ENCODE data around the gene TIMM23.
A peak's percentile ranks its signal among the peaks of the same experiment; 100 is the strongest.

The TIMM23 gene

GRCh38 chr10:46022978-46023702 lies 50.9 kb downstream of the TIMM23 start:
- no peaks in the 10 kb centered on the region for H3K9me3 ChIP-seq (ENCODE audit: control insufficient read depth in 2 of 2, low read length in 2 of 2)
- H3K36me3 ChIP-seq (ENCODE audit: control insufficient read depth in 2 of 2, insufficient read depth in 2 of 2, low read length in 2 of 2): no peaks in the 10 kb centered on the region
- H3K9ac ChIP-seq (ENCODE audit: low read length in 2 of 2): peak overlapping the region; percentile 36 to 69
- peak overlapping the region; percentile 62 to 87 for H3K4me3 ChIP-seq (ENCODE audit: low read length in 2 of 2)
- H3K27ac ChIP-seq (ENCODE audit: low read length): peak overlapping the region; percentile 67
- peaks cover 25% of the 10 kb centered on the region for H3K4me1 ChIP-seq (ENCODE audit: control insufficient read depth, insufficient read depth, low read length)
- no peaks in the 10 kb centered on the region for H3K27me3 ChIP-seq (ENCODE audit: control insufficient read depth in 1 of 2, insufficient read depth in 2 of 2, low read length in 2 of 2)

DNA sequence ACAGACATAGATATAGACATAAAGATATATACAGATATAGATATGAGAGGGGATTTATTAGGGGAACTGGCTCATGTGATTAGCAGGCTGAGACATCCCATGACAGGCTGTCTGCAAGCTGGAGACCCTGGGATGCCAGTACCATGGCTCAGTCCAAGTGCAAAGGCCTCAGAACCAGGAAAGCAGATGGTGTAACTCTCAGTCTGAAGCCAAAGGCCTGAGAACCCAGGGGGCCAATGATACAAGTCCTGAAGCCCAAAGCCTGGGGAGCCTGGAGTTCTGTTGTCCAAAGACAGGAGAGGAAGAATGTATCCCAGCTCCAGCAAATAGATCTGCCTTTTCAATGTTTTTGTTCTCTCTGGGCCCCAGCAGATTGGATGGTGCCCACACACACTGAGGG lies 52.7 kb downstream of the TIMM23 start:
- Histone ChIP-seq H3K4me3 (ENCODE audit: low read length in 2 of 2) (no peak overlapping the region), H3K9me3 (ENCODE audit: control insufficient read depth in 2 of 2, low read length in 2 of 2) (no peaks in the 10 kb centered on the region), H3K4me1 (ENCODE audit: control insufficient read depth, insufficient read depth, low read length) (peaks cover 33% of the 10 kb centered on the region), H3K27ac (ENCODE audit: low read length) (no peak overlapping the region), H3K36me3 (ENCODE audit: control insufficient read depth in 2 of 2, insufficient read depth in 2 of 2, low read length in 2 of 2) (no peaks in the 10 kb centered on the region), H3K9ac (ENCODE audit: low read length in 2 of 2) (peak overlapping the region in 1 of 2 donors; percentile 6), H3K27me3 (ENCODE audit: control insufficient read depth in 1 of 2, insufficient read depth in 2 of 2, low read length in 2 of 2) (no peaks in the 10 kb centered on the region)

DNA sequence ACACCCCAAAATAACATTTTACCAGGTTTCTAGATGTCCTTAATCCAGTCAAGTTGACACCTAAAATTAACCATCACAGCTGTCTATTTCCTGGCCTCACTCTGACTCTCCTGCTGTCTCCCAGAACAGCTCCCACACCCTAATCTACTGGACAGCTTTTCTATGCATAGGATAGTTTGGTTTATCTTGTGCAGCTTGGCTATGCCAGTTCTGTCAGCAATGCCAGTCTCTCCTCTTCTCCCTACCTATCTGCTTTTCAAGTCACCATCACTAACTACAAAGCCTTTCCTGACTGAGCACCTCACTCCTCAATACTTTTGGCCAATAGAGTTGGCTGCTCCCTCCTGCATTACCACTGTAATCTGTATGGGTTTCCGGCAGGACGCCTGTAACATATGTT lies 53.1 kb downstream of the TIMM23 start:
- Histone ChIP-seq H3K9me3 (ENCODE audit: control insufficient read depth in 2 of 2, low read length in 2 of 2) (no peaks in the 10 kb centered on the region), H3K27me3 (ENCODE audit: control insufficient read depth in 1 of 2, insufficient read depth in 2 of 2, low read length in 2 of 2) (no peaks in the 10 kb centered on the region), H3K4me3 (ENCODE audit: low read length in 2 of 2) (no peak overlapping the region), H3K4me1 (ENCODE audit: control insufficient read depth, insufficient read depth, low read length) (peaks cover 33% of the 10 kb centered on the region), H3K27ac (ENCODE audit: low read length) (no peak overlapping the region), H3K9ac (ENCODE audit: low read length in 2 of 2) (peak overlapping the region; percentile 6), H3K36me3 (ENCODE audit: control insufficient read depth in 2 of 2, insufficient read depth in 2 of 2, low read length in 2 of 2) (no peaks in the 10 kb centered on the region)

DNA sequence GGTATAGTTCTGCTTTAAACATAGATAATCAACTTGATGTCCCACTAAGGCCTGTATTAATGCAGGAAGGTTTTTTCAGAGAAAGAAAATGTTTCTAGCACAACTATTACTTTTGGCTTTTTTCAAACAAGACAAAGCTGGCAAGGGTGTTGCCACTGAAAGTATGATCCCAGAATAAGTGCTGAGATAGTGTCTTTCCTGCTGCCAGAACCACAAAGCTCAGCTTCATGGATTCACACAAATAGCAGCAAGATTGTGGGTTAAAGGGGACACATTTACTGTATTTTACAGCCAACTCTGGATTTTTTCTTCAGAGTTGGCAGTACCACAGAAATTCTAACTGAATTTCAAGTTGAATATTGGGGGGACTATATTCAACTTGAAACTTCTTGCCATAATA lies 53.8 kb downstream of the TIMM23 start:
- H3K4me1 ChIP-seq (ENCODE audit: control insufficient read depth, insufficient read depth, low read length): peaks cover 37% of the 10 kb centered on the region
- H3K27me3 ChIP-seq (ENCODE audit: control insufficient read depth in 1 of 2, insufficient read depth in 2 of 2, low read length in 2 of 2): no peaks in the 10 kb centered on the region
- no peak overlapping the region for H3K27ac ChIP-seq (ENCODE audit: low read length)
- no peak overlapping the region for H3K4me3 ChIP-seq (ENCODE audit: low read length in 2 of 2)
- H3K9me3 ChIP-seq (ENCODE audit: control insufficient read depth in 2 of 2, low read length in 2 of 2): no peaks in the 10 kb centered on the region
- no peak overlapping the region for H3K9ac ChIP-seq (ENCODE audit: low read length in 2 of 2)
- H3K36me3 ChIP-seq (ENCODE audit: control insufficient read depth in 2 of 2, insufficient read depth in 2 of 2, low read length in 2 of 2): no peaks in the 10 kb centered on the region

- peaks cover 33% of the 10 kb centered on the region for H3K4me1 ChIP-seq (ENCODE audit: control insufficient read depth, insufficient read depth, low read length)
- peak overlapping the region; percentile 93 to 96 for H3K4me3 ChIP-seq (ENCODE audit: low read length in 2 of 2)
- H3K36me3 ChIP-seq (ENCODE audit: control insufficient read depth in 2 of 2, insufficient read depth in 2 of 2, low read length in 2 of 2): no peaks in the 10 kb centered on the region
- no peaks in the 10 kb centered on the region for H3K27me3 ChIP-seq (ENCODE audit: control insufficient read depth in 1 of 2, insufficient read depth in 2 of 2, low read length in 2 of 2)
- H3K9me3 ChIP-seq (ENCODE audit: control insufficient read depth in 2 of 2, low read length in 2 of 2): no peaks in the 10 kb centered on the region
- peak overlapping the region; percentile 99 for H3K9ac ChIP-seq (ENCODE audit: low read length in 2 of 2)
- no peak overlapping the region for H3K27ac ChIP-seq (ENCODE audit: low read length)
Measured at GRCh38 chr10:46028584-46029460, 56.5 kb downstream of the TIMM23 start.

- peak overlapping the region; percentile 92 for H3K27ac ChIP-seq (ENCODE audit: low read length)
- H3K36me3 ChIP-seq (ENCODE audit: control insufficient read depth in 2 of 2, insufficient read depth in 2 of 2, low read length in 2 of 2): no peaks in the 10 kb centered on the region
- H3K9me3 ChIP-seq (ENCODE audit: control insufficient read depth in 2 of 2, low read length in 2 of 2): no peaks in the 10 kb centered on the region
- H3K4me3 ChIP-seq (ENCODE audit: low read length in 2 of 2): peak overlapping the region; percentile 93 to 96
- H3K9ac ChIP-seq (ENCODE audit: low read length in 2 of 2): peak overlapping the region; percentile 99
- peaks cover 33% of the 10 kb centered on the region for H3K4me1 ChIP-seq (ENCODE audit: control insufficient read depth, insufficient read depth, low read length)
- H3K27me3 ChIP-seq (ENCODE audit: control insufficient read depth in 1 of 2, insufficient read depth in 2 of 2, low read length in 2 of 2): no peaks in the 10 kb centered on the region
Measured at GRCh38 chr10:46029461-46030030, 57.3 kb downstream of the TIMM23 start.

DNA sequence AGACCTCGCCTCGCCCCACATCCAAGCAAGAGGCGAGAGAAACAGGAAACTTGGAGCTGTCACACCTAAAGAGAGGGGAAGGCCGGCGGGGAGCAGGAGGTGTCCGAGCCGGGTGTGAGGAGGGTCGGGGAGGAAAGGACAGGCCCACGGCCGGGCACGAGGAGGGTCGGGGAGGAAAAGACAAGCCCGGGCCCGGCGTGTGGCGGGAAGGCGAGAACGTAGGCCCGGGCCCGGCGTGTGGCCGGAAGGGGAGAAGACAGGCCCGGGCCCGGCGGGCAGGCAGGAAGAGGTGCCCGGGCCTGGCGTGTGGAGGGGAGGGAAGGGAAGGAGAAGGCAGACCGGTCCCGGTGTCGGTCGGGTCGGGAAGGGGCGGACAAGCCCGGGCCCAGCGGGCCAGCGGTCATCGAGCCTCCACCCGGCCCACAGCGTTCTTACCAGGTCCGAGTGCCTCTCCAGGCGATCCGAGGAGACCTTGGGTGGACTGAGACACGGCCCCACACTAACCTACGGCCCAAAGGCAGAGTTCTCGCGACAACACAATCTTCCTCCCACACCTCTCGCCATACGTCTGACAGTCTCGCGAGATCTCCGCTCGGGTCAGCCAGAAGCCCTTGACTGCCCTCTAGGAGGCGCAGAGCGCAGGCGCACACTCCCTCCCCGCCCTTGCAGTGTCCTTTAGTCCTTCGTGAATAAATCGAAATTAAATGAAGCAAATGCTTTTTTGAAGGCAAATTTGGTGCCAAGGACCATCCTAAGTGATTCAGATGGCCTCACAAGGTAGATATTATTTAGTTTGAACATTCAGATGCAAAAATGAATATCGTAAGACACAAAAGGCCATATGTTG lies 58.0 kb downstream of the TIMM23 start, which contains the start of gene NCOA4:
Gene NCOA4 (minus strand): TSS at position 533 of the 847 bp plus-strand sequence. CDS start 13,943 bp downstream, outside the sequence.
- H3K27ac ChIP-seq (ENCODE audit: low read length): peak within 1 kb of the TSS; percentile 92
- no peaks in the 10 kb centered on the region for H3K27me3 ChIP-seq (ENCODE audit: control insufficient read depth in 1 of 2, insufficient read depth in 2 of 2, low read length in 2 of 2)
- no peaks in the 10 kb centered on the region for H3K36me3 ChIP-seq (ENCODE audit: control insufficient read depth in 2 of 2, insufficient read depth in 2 of 2, low read length in 2 of 2)
- peaks cover 31% of the 10 kb centered on the region for H3K4me1 ChIP-seq (ENCODE audit: control insufficient read depth, insufficient read depth, low read length)
- peak within 1 kb of the TSS; percentile 99 for H3K9ac ChIP-seq (ENCODE audit: low read length in 2 of 2)
- H3K9me3 ChIP-seq (ENCODE audit: control insufficient read depth in 2 of 2, low read length in 2 of 2): no peaks in the 10 kb centered on the region
- H3K4me3 ChIP-seq (ENCODE audit: low read length in 2 of 2): peak within 1 kb of the TSS; percentile 93 to 96

GRCh38 chr10:46031648-46032532 lies 59.6 kb downstream of the TIMM23 start:
- Histone ChIP-seq H3K36me3 (ENCODE audit: control insufficient read depth in 2 of 2, insufficient read depth in 2 of 2, low read length in 2 of 2) (no peaks in the 10 kb centered on the region), H3K4me3 (ENCODE audit: low read length in 2 of 2) (no peak overlapping the region), H3K9ac (ENCODE audit: low read length in 2 of 2) (no peak overlapping the region), H3K9me3 (ENCODE audit: control insufficient read depth in 2 of 2, low read length in 2 of 2) (no peaks in the 10 kb centered on the region), H3K4me1 (ENCODE audit: control insufficient read depth, insufficient read depth, low read length) (peaks cover 27% of the 10 kb centered on the region), H3K27me3 (ENCODE audit: control insufficient read depth in 1 of 2, insufficient read depth in 2 of 2, low read length in 2 of 2) (no peaks in the 10 kb centered on the region), H3K27ac (ENCODE audit: low read length) (no peak overlapping the region)

GRCh38 chr10:46033602-46034011 lies 61.3 kb downstream of the TIMM23 start:
- H3K4me3 ChIP-seq (ENCODE audit: low read length in 2 of 2): no peak overlapping the region
- no peaks in the 10 kb centered on the region for H3K9me3 ChIP-seq (ENCODE audit: control insufficient read depth in 2 of 2, low read length in 2 of 2)
- H3K4me1 ChIP-seq (ENCODE audit: control insufficient read depth, insufficient read depth, low read length): peaks cover 17% of the 10 kb centered on the region
- H3K36me3 ChIP-seq (ENCODE audit: control insufficient read depth in 2 of 2, insufficient read depth in 2 of 2, low read length in 2 of 2): no peaks in the 10 kb centered on the region
- peaks cover 0 to 2% of the 10 kb centered on the region in 2 donors for H3K27me3 ChIP-seq (ENCODE audit: control insufficient read depth in 1 of 2, insufficient read depth in 2 of 2, low read length in 2 of 2)
- H3K27ac ChIP-seq (ENCODE audit: low read length): no peak overlapping the region
- no peak overlapping the region for H3K9ac ChIP-seq (ENCODE audit: low read length in 2 of 2)
